Ovary (tissue), 3 donors: Measurements from ENCODE around the gene OR2S2.

Experiments used
- EP300 ChIP-seq: sonication (generic); formaldehyde crosslinking; IDR thresholded peaks from one replicate; pipeline ENCODE4 v1.6.1; 2017; ENCODE audit warnings: antibody characterized with exemption
- POLR2A ChIP-seq: fragments of 450-650 bp; IDR thresholded peaks from one replicate; pipeline ENCODE4 v1.6.1; 2017; ENCODE audit warnings: antibody characterized with exemption, mild to moderate bottlenecking, moderate library complexity
- TF ChIP-seq, protein P1 (sequence below), 3 donors: fragments of 450-650 bp in 2 of 3; fragments of 200-600 bp in 1 of 3; IDR thresholded peaks; one replicate each; pipeline versions ENCODE4 v1.5.1 to v1.8.0; 2016 to 2022; ENCODE audit warnings: antibody characterized with exemption in 3 of 3, mild to moderate bottlenecking in 1 of 3
- donor health status: DM: no; HTN: no; CAD: no.

DNA sequence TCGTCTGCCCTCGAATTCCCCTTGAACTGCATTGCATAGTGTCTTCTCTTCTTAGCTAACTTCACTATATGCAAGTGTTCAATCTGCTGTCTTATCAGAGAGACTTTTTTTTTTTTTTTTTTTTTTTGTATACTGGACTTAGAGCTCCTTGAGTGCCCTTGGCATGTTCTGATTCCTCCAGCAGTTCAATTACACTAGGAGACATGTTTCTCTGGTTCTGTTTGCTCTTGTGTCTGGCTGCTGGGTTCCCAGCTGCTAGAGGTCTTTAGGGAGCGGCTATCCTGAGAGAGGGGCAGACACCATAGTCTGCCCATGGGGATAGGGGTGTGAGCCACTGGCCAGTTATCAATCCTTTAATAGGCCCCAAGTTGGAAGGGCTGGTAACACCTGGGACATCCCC lies 13.1 kb downstream of the OR2S2 start:
- TF ChIP-seq, protein P1, sequence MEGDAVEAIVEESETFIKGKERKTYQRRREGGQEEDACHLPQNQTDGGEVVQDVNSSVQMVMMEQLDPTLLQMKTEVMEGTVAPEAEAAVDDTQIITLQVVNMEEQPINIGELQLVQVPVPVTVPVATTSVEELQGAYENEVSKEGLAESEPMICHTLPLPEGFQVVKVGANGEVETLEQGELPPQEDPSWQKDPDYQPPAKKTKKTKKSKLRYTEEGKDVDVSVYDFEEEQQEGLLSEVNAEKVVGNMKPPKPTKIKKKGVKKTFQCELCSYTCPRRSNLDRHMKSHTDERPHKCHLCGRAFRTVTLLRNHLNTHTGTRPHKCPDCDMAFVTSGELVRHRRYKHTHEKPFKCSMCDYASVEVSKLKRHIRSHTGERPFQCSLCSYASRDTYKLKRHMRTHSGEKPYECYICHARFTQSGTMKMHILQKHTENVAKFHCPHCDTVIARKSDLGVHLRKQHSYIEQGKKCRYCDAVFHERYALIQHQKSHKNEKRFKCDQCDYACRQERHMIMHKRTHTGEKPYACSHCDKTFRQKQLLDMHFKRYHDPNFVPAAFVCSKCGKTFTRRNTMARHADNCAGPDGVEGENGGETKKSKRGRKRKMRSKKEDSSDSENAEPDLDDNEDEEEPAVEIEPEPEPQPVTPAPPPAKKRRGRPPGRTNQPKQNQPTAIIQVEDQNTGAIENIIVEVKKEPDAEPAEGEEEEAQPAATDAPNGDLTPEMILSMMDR (IDR thresholded peaks at IDR 0.05): no peak
- no peak for TF ChIP-seq POLR2A
- TF ChIP-seq EP300: no peak
